CD4-positive, alpha-beta T cell treated with Interleukin-1 beta for 1 hour (primary cell): ENCODE data around the gene HHAT.

Experiments
- DNase-seq, 2 donors: peaks; one replicate each; pipeline ENCODE4 v3.0.0-alpha.2; 2020 to 2022

Gene HHAT

DNA sequence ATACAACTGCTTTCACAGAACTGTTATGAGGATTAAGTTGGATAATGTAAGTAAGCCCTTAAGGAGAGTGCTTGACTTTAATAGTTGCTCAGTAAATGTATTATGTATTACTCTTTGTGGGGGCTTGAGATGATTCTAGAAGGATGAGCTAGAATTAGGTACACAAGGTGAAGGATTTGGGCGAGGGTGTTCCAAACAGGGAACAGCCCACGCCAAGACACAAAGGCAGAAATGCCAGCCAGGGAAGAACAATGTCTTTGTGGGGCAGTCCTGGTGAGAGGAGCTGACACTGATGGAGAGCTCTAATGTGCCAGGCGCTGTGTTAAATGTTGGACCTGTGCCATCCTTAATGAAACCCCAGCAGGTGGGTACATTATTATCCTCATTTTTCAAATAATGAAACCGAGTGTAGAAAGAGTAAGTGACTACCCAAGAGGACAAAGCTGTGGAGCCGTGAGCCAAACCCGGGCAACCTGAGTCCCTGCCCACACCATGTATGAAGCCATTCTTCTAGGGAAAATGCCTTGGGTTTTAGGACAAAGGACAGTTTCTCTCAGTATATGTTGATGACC, 362.4 kb downstream of the HHAT start:
- DNase-seq = no peak

DNA sequence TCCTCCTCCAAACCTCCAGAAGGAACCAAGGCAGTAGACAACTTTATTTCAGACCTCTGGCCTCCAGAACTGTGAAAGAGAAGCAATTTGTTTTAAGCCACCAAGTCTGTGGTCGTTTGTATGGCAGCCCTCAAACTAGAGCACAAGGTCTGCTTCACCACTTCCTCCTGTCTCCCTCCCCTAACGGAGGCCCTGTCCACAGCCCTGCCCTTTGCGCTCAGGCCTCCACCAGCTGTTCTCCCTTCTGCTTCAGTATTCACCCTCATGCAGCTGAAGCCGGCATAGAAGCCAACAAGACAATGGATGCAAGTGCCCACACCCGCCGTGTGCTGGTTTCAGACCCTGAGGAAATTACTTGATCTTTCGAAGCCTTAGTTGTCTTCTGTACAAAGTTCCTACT, 364.1 kb downstream of the HHAT start:
- no peak for DNase-seq

DNA sequence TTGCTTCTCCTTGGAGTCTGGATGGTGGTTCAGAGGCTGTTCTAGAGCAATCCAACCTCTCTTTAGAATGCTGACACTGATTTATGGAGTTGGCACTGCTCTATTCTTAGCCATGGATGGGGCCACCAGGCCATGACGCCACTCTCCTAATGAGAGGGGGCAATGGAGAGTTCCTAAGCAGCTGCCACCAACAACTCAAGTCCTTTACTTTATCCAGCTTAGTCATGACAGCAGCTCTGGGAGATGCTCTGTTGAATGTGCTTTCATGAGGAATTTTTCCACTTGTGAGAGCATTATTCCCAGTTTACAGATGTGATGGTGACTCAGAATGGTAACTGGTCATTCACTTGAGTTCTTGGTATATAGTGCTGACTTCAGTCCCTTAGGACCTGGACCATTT, 366.3 kb downstream of the HHAT start:
- DNase-seq = no peak

DNA sequence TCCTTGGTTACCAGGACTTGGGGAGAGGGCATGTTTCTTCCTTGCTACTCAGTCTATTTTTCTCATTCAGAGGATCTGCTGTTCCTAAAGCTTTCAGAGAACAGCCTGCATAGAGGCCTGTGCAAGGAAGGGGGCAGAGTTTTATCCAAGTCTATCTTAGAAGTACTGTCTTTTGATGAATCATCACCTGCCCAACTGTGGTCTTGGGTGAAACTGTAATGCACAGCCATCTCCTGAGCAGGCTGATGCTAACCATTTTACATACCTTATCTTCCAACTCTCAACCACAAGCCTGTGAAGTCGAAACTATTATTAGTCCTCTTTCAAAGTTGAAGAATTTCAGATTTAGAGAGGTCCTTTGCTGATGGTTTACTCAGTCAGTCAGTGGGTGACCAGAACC, 368.0 kb downstream of the HHAT start:
- DNase-seq = no peak

DNA sequence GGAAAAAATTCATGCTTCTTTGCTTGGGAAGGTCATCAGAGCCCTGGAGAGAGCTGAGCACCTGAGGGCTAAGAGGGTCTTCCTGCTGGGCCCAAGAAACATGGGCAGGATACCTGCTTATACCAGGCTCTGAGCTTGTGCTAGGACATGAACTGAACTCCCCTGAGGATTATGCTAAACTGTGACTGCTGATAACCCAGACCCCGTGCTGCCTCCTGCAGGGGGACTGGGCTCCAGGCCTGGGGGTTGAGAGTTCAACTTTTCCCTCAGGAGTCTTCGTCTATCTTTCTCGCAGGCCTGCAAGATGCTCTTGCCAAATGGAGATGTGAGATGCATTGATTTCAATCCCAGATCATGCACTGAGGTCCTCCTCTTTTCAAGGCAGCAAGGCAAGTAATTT, 368.5 kb downstream of the HHAT start:
- DNase-seq = no peak

DNA sequence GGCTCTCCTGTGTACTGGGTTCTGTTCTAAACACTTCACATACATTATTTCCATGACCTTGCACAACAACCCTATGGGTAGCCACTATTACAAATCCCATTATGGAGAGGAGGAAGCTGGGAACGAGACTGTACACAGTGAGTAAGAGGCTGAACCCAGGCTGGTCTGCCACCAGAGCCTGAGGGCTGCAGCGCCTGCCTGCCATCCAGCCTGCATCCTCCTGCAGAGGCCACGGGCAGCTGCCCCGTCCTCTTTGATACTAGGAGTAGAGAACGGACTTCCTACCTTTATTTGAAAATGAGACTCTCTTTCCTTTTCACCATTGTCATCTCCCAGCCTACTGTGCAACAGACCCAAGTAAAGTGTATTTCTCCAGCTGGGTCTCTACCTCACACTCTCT, 370.0 kb downstream of the HHAT start:
- no peak for DNase-seq

DNA sequence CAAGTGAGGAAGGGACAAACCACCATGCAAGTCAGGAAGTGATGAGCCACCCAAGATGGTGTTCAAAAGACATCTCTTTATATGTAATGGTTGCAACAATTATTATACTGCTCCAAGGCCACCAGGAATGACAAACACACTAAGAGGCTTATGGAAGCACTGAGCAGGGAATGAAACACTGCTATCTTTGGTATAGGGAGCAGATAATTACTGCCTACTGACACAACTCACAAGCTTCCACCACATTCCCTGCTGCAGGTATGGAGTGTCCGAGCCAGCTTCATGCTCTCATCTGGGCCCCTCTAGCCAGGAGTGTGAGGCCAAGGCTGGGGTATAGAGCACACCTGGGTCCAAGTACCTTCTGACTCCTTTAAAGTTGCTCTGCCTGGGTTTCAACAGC, 371.4 kb downstream of the HHAT start:
- DNase-seq = no peak

DNA sequence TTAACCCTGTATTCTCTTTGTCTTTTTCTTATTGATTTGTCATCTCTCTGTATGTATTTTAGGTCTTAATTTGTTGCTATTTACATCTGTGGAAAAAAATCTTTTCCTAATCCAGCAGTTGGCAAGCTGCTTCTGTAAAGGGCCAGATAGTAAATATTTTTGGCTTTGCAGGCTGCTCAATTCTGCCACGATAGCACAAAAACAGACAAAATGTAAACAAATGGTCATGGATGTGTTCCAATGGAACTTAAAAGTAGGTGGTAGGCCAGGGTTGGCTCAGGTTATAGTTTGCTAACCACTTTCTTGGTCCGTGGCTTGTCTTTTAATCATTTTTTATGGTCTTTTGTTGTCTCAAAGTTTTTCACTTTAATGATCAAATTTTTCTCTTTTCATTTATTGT, 371.8 kb downstream of the HHAT start:
- no peak for DNase-seq

DNA sequence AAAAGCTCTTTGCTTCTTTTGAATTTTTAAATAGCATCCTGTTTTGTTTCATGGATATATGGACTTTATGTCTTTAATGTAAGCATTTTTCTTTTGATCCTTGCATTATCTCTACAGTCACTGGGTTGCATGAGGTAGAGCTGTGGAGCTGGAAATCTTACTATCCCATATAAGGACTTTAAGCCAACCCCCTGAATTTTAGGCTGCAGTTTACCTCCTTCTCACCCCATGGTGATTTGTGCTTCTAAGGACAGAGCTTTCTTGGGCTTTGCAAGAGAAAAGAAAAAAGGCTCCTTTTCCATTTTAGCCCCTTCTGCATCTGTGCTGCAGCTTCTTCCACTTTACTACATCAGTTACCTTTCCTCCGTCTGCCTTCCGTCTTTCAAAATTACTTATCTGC, 373.8 kb downstream of the HHAT start:
- DNase-seq = no peak

DNA sequence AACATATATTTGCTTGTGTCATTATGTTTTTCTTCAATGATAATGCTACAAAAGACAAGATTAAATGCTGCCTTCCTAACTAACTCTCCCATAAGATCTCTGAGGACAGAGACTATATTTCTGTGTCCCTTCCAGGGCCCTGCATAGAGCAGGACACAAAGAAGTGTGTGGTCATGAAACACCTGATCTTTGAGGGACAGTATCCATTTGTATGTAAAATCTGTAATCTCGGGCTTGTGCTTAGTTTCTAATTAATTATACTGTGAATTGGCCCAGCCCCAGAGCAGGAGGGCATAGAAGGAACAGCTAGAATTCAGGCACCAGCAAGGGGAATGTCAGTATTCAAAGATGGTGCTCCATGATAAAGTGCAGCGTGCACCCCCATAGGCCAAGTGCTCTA, 374.9 kb downstream of the HHAT start:
- DNase-seq = no peak

DNA sequence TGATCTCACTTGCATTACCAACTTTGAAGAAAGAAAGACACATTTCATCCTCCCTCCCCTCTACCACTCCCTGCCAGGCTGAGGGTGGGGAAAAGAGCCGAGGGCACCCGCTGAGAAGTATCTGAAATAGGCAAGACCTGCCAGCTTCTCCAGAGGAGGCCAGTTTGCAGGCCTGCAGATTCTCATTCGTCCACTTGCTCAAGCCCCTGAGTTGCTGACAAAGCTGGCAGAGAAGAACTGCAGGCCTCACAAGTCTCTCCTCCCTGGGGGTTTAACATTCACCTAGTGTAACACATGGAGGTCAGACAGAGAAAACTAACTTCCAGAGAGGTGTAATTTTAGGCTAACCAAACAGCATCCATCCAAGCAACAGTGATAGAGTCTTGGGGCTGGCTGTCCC, 376.4 kb downstream of the HHAT start:
- no peak for DNase-seq

DNA sequence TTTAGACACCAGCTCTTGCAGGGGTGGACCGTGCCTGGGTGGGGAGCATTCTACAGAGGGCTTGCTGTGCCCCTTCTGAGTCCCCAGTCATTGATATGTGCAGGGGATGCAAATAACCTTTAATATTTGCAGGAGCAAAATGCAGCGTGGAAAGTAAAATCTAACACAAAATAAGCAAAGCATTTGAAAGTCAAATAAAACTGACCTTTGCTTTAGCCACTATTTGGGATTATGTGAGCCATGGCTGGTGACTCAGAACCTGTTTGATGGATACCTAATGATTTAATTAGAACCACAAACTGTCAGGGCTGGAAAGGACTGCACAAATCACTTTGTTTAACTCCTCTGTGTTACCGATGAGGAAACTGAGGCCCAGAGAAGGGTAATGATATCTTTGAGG, 377.5 kb downstream of the HHAT start:
- DNase-seq = no peak

DNA sequence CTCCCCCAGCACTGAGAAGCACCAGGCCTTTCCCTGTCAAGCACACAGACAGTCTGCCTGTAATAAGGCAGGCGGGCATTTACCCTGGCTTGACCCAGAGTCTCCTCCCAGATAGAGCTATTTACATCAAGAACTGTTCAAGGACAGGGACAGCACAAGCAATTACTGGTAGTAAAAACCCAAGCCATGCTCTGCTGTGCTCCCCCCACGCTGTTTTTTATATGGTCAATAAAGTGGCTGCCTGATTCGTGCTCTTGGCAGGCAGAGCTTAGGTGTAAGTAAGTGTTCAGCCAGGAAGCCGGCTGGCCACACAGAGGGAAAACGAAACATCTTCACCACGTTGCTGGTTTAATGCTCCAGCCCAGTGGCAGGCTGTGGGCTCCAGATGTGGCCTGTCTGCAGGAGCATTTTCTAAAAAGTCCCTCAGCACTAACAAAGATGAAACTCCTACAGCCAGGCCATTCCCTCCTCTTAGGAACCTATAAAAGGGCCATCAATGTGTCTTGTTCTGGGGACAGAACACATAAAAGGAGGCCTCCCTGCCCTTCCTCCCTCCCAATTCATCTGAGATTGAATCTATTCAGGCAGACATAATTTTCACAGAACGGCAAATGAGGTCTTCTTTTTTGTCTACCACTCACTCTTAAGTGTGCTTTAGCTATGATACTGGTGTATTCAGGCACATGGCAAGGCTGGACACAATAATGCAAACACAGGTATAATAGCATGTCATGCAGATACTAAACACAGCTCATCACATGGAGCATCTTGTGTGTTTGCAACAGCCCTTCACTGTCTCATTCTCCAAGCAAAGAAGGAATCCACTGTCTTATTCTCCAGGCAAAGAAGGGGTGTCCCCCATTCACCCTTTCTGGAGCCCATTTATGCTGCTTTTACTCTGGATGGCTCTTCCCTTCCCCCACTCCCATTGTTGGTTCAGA, 378.9 kb downstream of the HHAT start:
- no peak for DNase-seq

DNA sequence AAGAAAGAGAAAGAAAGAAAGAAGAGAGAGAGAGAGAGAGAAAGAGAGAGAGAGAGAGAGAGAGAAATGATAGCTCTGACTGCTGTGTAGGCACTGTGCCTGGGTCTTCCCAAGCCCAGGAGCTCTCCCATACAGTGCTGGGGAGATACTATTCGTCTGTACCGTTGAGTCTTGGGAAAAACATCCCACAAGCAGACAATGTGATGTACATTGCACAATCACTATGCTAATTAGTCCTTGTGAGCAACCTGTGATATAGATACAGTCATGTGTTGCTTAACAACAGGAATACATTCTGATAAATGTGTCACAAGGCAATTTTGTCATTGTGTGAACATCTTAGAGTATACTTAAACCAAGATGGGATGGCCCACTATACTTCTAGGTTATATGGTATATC, 381.0 kb downstream of the HHAT start:
- DNase-seq = no peak

DNA sequence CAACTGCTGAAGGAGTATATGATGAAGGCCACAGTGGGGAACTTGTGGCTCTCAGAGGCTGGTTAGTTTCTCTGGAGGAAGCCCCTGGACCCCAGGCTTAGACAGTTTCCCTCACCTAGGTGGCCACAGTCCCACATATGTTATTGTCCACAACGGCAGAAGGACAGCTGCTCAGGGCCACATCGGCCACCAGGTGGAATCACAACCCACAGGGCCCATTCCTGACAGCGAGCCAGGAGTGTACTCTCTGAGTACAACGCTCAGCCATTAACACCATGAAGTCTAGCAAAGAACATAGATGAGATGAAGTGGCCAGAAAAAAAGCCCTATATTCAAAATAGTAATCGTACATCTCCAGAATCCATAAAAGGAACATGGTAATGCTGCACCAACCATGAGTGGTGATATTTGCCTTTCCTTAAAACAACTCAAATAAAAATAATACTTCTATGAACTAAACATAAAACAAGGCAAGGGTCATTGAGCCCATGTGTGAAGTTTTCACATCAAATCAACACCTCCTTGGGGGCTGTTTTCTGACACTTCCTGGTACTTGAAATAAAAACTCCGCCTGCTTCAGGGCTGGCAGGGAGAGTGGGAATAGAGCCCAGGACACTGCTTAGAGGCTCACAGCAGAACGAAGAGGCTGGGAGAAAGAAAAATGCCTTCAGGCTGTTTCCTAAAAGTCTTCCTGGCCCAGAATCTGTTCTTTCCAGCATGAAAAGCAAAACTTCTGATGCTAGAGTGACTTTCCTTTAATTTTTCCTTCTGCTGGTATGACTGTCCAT, 383.3 kb downstream of the HHAT start:
- no peak for DNase-seq

DNA sequence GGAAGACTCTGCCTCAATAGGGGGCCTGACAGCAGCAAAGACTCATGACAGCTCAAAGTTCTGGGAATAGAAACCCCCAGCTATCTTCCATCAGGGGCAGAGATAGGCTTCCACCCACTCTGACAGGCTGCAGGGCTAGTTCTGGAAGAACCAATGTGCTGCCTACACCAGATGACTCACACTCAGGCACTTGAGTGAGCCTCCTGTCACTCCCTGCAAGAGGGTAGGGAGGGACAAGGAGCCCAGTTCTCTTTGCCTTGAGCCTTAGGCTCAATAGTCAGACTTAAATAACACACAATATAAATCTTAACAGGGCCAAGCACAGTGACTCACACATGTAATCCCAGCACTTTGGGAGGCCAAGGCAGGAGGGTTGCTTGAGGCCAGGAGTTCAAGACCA, 386.4 kb downstream of the HHAT start:
- DNase-seq = no peak

DNA sequence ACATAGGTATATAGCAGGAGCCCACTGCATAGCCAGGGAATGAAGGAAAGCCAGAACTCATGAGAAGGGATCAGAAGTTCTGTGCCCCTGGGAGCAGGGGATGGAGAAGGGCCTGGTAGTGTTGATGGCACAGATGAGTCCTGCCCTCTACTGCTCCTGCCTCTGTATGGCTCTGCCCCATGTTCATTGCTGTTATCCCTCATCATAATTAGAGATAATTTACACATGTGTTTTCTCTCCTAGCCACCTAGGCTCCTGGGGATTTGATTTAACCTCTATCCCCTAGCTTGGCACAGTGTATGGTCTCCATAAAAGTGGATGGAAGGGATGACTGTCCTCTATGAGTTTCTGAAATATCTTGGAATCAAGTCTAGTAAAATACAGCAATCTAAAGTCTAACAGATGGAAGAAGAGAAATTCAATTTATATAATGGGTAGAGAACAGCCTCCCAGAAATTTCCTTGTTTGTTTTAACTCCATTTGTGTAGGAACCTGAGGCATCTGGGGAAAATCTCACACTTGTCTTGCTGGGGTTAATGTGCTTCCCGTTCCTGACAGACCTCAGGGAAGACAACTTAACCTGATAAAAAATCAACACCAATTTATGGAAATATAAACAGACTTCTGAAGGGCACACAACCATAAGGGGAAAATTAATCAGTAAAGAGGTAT, 393.8 kb downstream of the HHAT start:
- no peak for DNase-seq

DNA sequence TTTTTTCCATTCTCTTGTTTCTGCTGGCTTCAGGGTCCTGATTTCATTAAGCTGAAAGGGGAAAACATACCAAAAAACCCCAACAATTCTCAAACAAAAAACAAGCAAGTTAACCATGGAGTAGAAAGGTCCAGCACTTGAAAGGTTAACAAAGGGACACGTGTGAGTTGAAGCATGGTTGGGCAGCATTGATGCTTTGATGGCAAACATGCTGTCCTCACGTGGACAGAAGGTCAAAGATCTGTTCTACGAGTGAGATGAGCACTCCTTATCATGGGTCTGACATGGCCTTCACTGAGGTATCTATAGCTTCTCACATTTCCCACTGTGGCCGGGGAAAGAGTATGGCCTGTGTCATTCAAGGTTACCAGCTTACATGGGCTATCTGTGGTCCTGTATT, 394.9 kb downstream of the HHAT start:
- no peak for DNase-seq

DNA sequence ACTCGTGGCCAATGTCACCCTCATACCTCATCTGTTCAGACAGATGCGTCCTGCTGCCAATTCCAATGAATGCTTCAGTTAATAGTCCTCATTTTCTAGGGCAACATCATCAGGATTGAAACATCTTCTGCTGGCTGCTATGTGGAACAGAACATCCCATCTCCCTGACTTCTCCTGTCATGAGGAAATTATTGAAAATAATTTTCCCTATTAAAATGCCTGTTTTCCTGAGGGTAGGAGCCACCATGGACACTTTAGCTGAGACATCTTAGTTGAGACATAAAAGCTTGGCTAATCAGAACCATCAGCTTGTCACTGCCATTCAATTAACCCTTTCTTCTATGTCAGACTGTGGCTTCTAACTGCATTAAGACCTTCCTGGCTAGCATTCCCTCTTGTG, 396.1 kb downstream of the HHAT start:
- no peak for DNase-seq
